HAP-1 (cell line): ENCODE measurements around the gene ABO.
"Not testable (repeated sequence)": the region's sequence is repeated elsewhere in the genome, so short reads cannot be mapped to it uniquely, and the experiment has no call there.

Experiments
- DNase-seq, 2 experiments: peaks; one replicate each; pipeline ENCODE4 v3.0.0-alpha.2; 2016 to 2020; ENCODE audit warnings: low spot score in 2 of 2
- H3K27me3 ChIP-seq: fragments of 250-450 bp; sonication (Bioruptor Pico); 2 replicates; pipeline ENCODE4 v1.5.1; 2020; ENCODE audit warnings: low read depth, mild to moderate bottlenecking, moderate library complexity
- H3K36me3 ChIP-seq: fragments of 250-450 bp; sonication (Bioruptor Pico); replicated peaks from 2 replicates; pipeline ENCODE4 v1.5.1; 2020; ENCODE audit warnings: mild to moderate bottlenecking
- H3K4me1 ChIP-seq: fragments of 250-450 bp; sonication (Bioruptor Pico); 2 replicates; pipeline ENCODE4 v1.5.1; 2020; ENCODE audit warnings: mild to moderate bottlenecking
- H3K4me3 ChIP-seq: fragments of 250-450 bp; sonication (Bioruptor Pico); 2 replicates; pipeline ENCODE4 v1.5.1; 2020; ENCODE audit warnings: mild to moderate bottlenecking, moderate library complexity
- H3K9me3 ChIP-seq: fragments of 250-450 bp; sonication (Bioruptor Pico); 2 replicates; pipeline ENCODE4 v1.5.1; 2020; ENCODE audit warnings: mild to moderate bottlenecking, moderate library complexity
- in situ Hi-C: fragments of 300-500 bp; cut with MboI; formaldehyde crosslinking; loops from 3 replicates; pipeline ENCODE4 v1.14.3; 2020; ENCODE audit warnings: low sequenced_read_pairs, inconsistent platforms, mixed read lengths

Gene ABO

GRCh38 chr9:133238851-133239532 is 36.0 kb downstream of the ABO start:
- H3K9me3 ChIP-seq: no peaks in the 10 kb centered on the region
- H3K36me3 ChIP-seq: no peaks in the 10 kb centered on the region
- in situ Hi-C loops: loop anchor here (10.0 kb wide), 1 partner anchor 86 kb away; no protein-coding TSS in a partner anchor
- peak overlapping the region; percentile 13 for H3K4me3 ChIP-seq
- no peaks in the 10 kb centered on the region for H3K27me3 ChIP-seq
- H3K4me1 ChIP-seq: peaks cover 11% of the 10 kb centered on the region
- DNase-seq: peak; percentile 55 to 88

GRCh38 chr9:133238272-133238850 is 36.6 kb downstream of the ABO start:
- H3K9me3 ChIP-seq: no peaks in the 10 kb centered on the region
- no peaks in the 10 kb centered on the region for H3K27me3 ChIP-seq
- in situ Hi-C loops: loop anchor here (10.0 kb wide), 1 partner anchor 86 kb away; no protein-coding TSS in a partner anchor
- peak; percentile 69 to 95 for DNase-seq
- H3K36me3 ChIP-seq: no peaks in the 10 kb centered on the region
- H3K4me1 ChIP-seq: peaks cover 11% of the 10 kb centered on the region
- peak overlapping the region; percentile 13 for H3K4me3 ChIP-seq

- Histone ChIP-seq H3K36me3 (no peaks in the 10 kb centered on the region), H3K4me1 (peaks cover 11% of the 10 kb centered on the region), H3K9me3 (no peaks in the 10 kb centered on the region), H3K4me3 (no peak overlapping the region), H3K27me3 (no peaks in the 10 kb centered on the region)
- in situ Hi-C loops: loop anchor here (10.0 kb wide), 1 partner anchor 88 kb away; no protein-coding TSS in a partner anchor
- no peak for DNase-seq
Observed at GRCh38 chr9:133237035-133237731, 37.8 kb downstream of the ABO start.

- H3K27me3 ChIP-seq, DNase-seq, H3K4me3 ChIP-seq, H3K9me3 ChIP-seq, H3K36me3 ChIP-seq: not testable (repeated sequence)
- H3K4me1 ChIP-seq: peaks cover 11% of the 10 kb centered on the region
- in situ Hi-C loops: loop anchor here (10.0 kb wide), 1 partner anchor 88 kb away; no protein-coding TSS in a partner anchor
Observed at GRCh38 chr9:133236291-133237034, 38.5 kb downstream of the ABO start.

GRCh38 chr9:133235549-133236222 is 39.3 kb downstream of the ABO start:
- Histone ChIP-seq H3K4me3 (no peak overlapping the region), H3K9me3 (no peaks in the 10 kb centered on the region), H3K36me3 (no peaks in the 10 kb centered on the region), H3K27me3 (no peaks in the 10 kb centered on the region), H3K4me1 (peaks cover 11% of the 10 kb centered on the region)
- DNase-seq: no peak
- in situ Hi-C loops: loop anchor here (10.0 kb wide), 1 partner anchor 89 kb away; no protein-coding TSS in a partner anchor

GRCh38 chr9:133234577-133235322 is 40.3 kb downstream of the ABO start:
- no peak overlapping the region for H3K4me3 ChIP-seq
- no peaks in the 10 kb centered on the region for H3K9me3 ChIP-seq
- no peaks in the 10 kb centered on the region for H3K36me3 ChIP-seq
- no peaks in the 10 kb centered on the region for H3K27me3 ChIP-seq
- peaks cover 11% of the 10 kb centered on the region for H3K4me1 ChIP-seq
- DNase-seq: no peak
- in situ Hi-C loops: loop anchor here (10.0 kb wide), 1 partner anchor 90 kb away; no protein-coding TSS in a partner anchor

- Histone ChIP-seq H3K36me3 (no peaks in the 10 kb centered on the region), H3K27me3 (no peaks in the 10 kb centered on the region), H3K4me3 (no peak overlapping the region), H3K4me1 (peaks cover 10% of the 10 kb centered on the region), H3K9me3 (no peaks in the 10 kb centered on the region)
- in situ Hi-C loops: loop anchor here (10.0 kb wide), 1 partner anchor 91 kb away; no protein-coding TSS in a partner anchor
- DNase-seq: no peak
Observed at GRCh38 chr9:133233681-133234432, 41.1 kb downstream of the ABO start.

GRCh38 chr9:133231934-133232568 is 43.0 kb downstream of the ABO start:
- not testable (repeated sequence) for H3K9me3 ChIP-seq, H3K27me3 ChIP-seq, DNase-seq, H3K4me1 ChIP-seq, H3K36me3 ChIP-seq, H3K4me3 ChIP-seq
- in situ Hi-C loops: loop anchor here (10.0 kb wide), 1 partner anchor 93 kb away; no protein-coding TSS in a partner anchor

GRCh38 chr9:133230514-133230913 is 44.5 kb downstream of the ABO start:
- H3K27me3 ChIP-seq, H3K9me3 ChIP-seq, H3K4me3 ChIP-seq, H3K4me1 ChIP-seq, H3K36me3 ChIP-seq, DNase-seq: not testable (repeated sequence)
- in situ Hi-C loops: loop anchor here (10.0 kb wide), 1 partner anchor 94 kb away; no protein-coding TSS in a partner anchor

- no peaks in the 10 kb centered on the region for H3K4me1 ChIP-seq
- H3K36me3 ChIP-seq: no peaks in the 10 kb centered on the region
- H3K9me3 ChIP-seq: no peaks in the 10 kb centered on the region
- H3K27me3 ChIP-seq: no peaks in the 10 kb centered on the region
- no peak for DNase-seq
- in situ Hi-C loops: loop anchor here (10.0 kb wide), 1 partner anchor 95 kb away; no protein-coding TSS in a partner anchor
- H3K4me3 ChIP-seq: no peak overlapping the region
Observed at GRCh38 chr9:133230093-133230492, 44.9 kb downstream of the ABO start.

GRCh38 chr9:133228474-133229193 is 46.4 kb downstream of the ABO start:
- H3K4me1 ChIP-seq, H3K9me3 ChIP-seq, in situ Hi-C loops, DNase-seq, H3K36me3 ChIP-seq, H3K4me3 ChIP-seq, H3K27me3 ChIP-seq: not testable (repeated sequence)
